Cardiac atrium fibroblast (primary cell): ENCODE data around the gene CTNNAL1. TPM values are rescaled to one million over a fixed set of nuclear protein-coding genes. Genes with fewer than 3 reads are reported as not detected.

Source experiments
- total RNA-seq: library from RNA; depleted of rRNA; stranded (reverse); fragments of >200 nt; gene quantifications from 2 replicates; pipeline ENCODE4 v1.2.3, GENCODE V29; 2015

CTNNAL1 gene, protein sequence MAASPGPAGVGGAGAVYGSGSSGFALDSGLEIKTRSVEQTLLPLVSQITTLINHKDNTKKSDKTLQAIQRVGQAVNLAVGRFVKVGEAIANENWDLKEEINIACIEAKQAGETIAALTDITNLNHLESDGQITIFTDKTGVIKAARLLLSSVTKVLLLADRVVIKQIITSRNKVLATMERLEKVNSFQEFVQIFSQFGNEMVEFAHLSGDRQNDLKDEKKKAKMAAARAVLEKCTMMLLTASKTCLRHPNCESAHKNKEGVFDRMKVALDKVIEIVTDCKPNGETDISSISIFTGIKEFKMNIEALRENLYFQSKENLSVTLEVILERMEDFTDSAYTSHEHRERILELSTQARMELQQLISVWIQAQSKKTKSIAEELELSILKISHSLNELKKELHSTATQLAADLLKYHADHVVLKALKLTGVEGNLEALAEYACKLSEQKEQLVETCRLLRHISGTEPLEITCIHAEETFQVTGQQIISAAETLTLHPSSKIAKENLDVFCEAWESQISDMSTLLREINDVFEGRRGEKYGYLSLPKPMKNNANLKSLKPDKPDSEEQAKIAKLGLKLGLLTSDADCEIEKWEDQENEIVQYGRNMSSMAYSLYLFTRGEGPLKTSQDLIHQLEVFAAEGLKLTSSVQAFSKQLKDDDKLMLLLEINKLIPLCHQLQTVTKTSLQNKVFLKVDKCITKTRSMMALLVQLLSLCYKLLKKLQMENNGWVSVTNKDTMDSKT
- total RNA-seq: 106 TPM in 2 replicates

DNA sequence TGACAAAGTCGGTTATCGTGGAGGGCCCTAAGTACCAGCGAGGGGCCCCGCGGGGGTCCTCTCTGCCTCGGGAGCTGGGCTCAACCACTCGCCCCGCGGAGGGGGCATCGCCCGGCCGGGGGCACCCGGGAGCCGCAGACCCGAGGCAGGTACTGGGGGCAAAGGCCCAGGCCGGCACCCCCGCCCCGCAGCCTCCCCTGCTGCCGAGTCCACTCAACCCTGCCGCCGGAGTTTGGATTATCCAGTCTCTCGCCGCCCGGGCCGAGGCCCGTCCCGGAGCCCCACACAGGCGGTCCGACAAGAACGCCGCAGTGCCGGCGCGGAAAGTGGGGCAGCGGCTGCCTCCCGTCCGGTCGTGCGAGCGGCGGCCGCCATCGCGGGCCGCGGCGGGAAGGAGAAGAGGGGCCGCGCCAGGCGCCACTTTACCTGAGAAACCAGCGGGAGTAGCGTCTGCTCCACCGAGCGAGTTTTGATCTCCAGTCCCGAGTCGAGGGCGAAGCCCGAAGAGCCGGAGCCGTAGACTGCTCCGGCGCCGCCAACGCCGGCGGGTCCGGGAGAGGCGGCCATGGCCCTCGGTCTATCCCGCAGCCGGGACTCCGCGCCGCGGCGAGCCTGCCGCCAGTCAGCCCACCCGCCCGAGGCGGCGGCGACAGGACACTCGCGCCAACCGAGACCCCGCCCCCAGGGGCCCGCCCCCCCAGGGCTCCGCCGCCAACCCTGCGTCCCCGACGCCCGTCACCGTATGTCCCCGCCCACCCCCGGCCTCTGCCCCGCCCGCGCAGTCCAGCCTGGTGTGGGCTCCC, at the start of gene CTNNAL1:
Gene CTNNAL1 (minus strand): TSS at position 624 of the 803 bp plus-strand sequence. CDS start 57 bp downstream, at position 567.

DNA sequence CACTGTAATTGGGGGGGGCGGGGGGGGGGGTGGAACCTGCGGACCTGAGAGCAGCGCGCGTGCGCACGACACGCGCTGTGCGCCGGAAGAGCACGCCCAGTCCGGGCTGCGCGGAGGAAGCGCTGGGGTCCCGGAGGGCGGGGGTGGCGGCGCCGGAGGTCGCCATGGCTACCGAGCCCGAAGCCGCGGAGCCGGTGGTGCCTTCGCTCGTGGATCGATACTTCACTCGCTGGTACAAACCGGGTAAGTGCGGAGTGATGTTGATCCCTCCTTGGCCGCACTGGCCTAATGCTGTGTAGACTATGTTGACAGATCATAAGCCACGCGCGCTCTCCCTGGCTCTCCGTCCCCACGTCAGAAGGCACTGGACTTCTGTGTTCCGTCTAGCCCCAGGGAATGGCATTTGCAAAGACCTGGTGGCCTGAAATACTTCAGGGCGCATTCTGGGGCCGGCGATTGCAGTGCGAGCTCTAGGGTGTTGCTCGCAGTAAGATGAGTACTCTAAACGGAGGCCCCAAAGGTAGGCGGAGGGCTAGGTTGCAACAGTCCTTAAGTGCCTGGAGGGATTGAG, 78.9 kb downstream of the CTNNAL1 start, which contains the start of gene ABITRAM:
Gene ABITRAM (plus strand): TSS at position 78 of the 571 bp plus-strand sequence. CDS start 87 bp downstream, at position 165.

DNA sequence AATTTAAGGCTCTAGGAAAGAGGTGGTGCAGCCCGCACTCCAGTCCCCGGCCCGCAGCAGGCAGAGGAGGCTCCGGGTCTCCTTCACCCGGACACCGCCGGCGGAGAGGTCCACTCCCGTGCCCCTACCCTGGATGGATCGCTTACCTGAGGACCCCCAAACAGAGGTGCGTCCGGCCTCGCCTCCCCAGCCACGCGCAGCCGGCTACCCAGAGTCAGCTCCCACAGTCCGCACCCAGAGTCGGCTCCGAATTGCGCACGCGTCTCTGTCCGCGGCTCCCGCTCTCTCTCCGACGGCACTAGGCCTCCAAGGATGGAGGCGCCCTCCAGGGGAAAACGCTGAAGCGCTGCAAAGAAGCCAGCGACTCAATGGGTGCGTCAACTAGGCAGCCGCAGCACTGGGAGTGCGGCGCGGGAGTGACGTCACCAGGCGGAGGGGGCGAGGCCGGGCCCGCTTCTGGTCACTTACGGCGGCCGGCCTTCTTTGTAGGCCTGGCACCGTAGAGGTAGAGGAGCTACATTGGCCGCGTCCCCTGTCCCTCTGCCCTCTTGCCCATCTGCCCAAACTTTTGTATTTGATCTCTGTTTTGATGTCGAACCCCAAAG, 79.5 kb downstream of the CTNNAL1 start, which contains the start of gene ELP1:
Gene ELP1 (minus strand): TSS at position 407 of the 605 bp plus-strand sequence. CDS start 2,978 bp downstream, outside the sequence.

Other genes starting within 250 kb of the CTNNAL1 start
- not detected in 2 replicates for gene ACTL7B, start 157.5 kb downstream of the CTNNAL1 start, total RNA-seq
- not detected in 2 replicates for gene ACTL7A, start 151.2 kb downstream of the CTNNAL1 start, total RNA-seq
- 16.8 and 17.0 TPM in 2 replicates for gene ELP1, start 79.4 kb downstream of the CTNNAL1 start, total RNA-seq
- gene ABITRAM, start 79.1 kb downstream of the CTNNAL1 start, total RNA-seq: 5.0 and 6.3 TPM in 2 replicates
- 33.2 and 50.7 TPM in 2 replicates for gene TMEM245, start 106.4 kb upstream of the CTNNAL1 start, total RNA-seq
- 0.16 TPM in 1 of 2 replicates, not detected in the other for gene FRRS1L, start 153.8 kb upstream of the CTNNAL1 start, total RNA-seq